Hindlimb muscle (tissue), 1 donor: ENCODE results near the gene AMBRA1. TPM values are rescaled to one million over a fixed set of nuclear protein-coding genes. Genes with fewer than 3 reads are reported as not detected.
A peak's percentile ranks its signal among the peaks of the same experiment; 100 is the strongest.

Experiments used
- DNase-seq: peaks from one replicate; pipeline ENCODE4 v3.0.0-alpha.2; 2013
- polyA plus RNA-seq: library from polyadenylated mRNA; unstranded; fragments of 120-200 nt; gene quantifications from one replicate; pipeline ENCODE4 v1.2.1, GENCODE V29; 2013; ENCODE audit not compliant: insufficient read length

Gene AMBRA1
- polyA plus RNA-seq, 1 donor = 15.1 TPM

DNA sequence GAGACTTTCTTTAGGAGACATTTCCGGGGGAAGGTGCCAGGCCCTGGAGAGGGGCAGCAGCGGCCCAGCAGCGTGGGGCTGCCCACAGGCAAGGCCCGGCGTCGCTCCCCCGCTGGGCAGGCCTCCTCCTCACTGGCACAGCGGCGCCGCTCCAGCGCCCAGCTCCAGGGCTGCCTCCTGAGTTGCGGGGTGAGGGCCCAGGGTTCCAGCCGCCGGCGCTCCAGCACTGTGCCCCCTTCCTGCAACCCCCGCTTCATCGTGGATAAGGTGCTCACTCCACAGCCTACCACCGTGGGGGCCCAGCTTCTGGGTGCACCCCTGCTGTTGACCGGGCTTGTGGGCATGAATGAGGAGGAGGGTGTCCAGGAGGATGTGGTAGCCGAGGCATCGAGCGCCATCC, 227.6 kb downstream of the AMBRA1 start:
- no peak for DNase-seq

DNA sequence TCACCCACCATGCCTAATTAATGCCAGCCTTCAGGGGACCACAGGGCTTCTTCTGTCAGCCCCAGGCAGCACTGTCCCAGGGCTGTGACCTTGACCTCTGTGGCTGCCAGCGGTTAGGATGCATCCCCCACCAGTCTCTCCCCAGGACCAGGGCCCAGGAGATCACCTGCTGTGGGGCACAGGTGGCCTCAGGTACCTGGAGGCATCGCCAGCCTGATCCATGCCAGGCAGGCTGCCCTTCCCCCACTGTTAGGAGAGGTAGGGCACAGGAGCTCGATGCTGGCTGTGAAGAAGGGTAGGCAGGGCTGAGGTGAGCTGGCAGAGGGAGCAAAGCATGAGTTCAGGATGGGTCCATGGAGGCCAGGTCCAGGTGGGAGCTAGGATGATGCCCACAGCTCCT, 229.0 kb downstream of the AMBRA1 start:
- no peak for DNase-seq

DNA sequence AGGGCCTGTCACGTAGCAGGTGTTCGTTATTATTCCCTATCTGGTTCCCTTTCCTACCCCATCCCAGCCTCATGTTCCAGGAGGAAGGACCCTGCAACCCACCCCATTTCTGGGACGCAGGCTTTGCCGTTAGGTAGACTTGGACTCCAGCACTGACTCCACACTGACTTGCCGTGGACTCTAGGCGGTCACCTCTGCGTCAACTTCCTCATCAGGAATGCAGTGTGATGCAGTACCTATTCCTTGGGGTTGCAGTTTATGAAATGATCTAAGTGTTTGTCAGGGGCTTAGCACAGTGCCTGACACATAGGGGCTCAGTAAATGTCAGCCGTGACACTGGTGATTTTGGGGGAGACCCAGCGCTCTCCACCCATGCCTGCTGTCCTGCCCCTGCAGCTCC, 229.8 kb downstream of the AMBRA1 start:
- no peak for DNase-seq

DNA sequence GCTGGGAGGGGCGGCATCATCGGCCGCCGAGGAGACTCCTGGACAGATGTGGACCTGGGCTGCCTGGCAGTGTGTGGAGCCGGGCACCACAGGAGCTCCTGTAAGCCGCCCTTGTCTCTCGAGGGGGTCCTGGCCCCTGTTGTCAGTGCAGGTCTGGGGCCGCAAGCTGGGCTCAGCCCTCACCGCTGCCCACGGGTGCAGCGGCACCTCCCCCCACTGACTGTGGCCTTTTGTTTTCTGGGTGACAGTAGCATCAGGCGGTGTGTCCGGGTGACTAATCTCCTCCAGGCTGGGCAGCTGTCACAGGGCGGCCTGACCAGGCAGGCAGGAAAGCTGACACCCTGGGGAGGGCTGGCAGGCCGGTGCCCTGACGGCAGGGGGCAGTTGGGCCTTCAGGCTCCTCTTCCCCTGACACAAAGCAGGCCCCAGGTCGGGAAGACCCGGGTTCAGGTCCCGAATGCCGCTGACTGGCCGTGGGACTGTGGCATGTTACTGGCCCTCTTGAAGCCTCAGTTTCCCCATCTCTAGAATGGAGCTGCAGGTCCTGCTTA, 230.3 kb downstream of the AMBRA1 start:
- peak; percentile 48 for DNase-seq

DNA sequence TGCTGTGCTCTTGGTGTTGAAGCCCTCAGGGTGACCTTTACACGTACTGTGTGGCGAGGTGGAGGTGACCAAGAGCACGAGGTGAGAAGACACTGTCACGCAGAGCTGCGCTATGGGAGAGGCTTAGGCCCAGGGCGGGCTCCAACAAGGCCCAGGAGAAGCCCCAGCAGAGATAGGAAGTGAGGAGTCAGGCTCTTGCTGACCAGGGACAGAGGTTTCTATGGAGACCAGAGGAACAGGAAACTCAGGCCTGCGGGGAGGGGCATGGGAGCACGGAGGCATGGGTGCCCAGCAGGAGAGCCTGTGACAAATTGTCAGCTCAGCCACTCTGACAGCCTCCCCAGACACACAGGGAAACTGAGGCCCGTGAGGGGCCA, 230.8 kb downstream of the AMBRA1 start:
- no peak for DNase-seq

DNA sequence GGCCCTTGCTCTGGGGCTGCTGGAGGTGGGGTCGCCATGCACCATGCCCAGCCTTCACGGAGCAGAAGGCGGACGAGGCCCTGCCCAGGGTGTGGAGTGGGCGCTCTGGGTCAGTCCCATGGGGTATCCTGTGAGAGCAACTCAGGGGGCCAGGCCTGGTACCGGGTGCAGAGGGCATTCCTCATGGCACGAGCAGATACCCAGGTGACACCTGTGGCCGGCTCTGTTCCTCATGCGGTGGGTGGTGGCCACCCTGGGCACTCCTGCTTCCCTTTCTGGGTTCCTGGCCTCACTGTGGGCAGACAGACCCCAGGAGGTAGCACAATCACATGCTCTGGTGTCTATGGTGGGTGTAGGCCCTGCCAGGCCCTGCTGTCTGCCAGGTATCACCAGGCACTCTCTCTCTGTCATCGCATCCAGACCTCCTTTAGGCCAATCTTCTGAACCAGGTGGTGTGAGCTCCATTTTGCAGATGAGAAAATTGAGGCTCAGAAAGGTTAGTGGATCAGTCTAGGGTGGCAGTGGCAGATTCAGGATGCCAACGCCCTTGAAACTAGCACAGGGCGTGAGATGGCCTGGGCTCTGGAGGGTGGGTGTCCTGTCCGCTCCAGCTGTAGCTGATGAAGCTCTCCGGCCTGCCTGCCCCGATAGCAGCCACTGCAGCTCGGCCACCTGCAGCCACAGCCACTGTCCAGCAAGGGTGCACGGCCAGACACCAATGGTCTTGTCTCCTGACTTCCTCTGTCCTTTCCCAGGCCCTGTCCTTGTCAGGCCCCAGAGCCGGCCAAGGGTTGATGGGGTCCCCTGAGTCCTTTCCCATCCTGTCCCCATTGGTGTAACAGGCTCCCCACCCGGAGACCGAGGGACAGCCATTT, 231.4 kb downstream of the AMBRA1 start:
- no peak for DNase-seq

DNA sequence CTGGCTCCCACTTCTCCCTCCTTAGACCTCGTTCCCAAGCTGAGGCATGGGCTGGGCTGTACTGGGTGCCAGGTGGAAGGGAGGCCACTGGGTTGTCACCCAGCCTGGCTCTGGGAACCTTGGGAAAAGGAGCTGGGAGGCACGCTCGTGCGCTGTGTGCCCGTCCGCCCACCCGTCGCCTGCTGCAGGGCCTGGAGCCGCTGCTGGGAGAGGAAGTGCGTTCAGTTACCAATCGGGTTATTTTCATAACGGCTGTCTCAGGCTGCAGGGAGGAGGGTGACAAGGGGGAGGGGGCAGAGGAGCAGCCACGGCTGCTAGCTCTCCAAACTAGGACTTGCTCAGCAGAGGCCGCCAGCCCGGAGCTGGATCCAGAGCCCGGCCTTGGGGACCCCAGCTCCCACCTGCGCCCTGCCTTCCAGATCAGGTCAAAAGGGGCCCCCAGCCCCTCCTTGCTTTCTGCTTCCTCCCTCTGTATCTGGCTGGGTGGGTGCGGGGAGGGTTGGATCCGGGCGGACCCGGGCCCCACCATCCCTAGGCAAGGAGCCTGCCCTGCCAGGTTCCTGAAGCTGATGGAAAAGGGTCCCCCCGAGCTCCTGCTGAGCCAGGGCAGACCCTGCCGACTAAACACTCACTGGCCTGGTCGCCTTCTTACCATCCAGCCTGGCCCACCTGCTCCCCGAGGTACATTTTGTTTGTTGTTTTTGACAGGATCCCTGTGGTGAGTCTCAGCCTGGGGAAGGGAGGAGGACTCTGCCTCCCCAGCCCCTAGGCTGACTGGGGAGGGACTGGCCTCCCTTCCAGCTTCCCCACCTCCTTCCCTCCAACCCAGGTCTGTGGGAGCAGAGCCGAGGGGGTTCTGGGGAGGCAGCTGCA, 232.3 kb downstream of the AMBRA1 start:
- peak; percentile 74 for DNase-seq

DNA sequence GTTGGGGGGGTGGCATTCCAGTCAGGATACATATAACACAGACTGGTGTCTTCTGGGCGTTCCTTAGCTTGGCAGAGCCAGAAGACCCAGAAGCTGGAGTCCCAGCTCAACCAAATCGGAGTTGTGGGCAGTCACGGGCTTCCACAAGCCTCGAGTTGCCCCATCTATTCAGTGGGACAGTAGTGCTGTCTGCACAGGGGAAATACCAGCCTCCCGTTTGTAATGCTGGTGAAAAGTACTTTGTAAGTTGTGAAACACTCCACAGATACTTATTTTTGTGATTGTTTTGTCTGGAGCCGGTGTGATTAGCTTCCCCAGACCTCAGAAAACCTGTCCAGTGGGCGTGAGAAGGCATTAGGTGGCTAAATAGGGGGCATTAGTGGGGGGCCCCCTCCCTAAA, 232.9 kb downstream of the AMBRA1 start:
- no peak for DNase-seq

DNA sequence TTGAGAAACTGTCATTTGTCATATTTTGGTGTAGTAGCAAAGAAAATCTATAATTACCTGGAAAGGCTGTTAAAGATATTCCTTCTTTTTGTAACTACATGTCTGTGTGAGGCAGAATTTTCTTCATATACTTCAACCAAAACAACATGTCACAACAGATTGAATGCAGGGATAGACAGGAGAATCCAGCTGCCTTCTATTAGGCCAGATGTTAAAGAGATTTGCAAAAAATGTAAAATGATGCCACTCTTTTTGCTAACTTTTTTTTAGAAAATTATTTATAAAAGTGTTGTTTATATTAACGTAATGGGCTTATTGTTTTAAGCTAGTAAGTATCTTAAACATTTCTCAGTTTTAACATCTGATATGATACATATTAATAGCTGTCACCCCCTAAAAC, 233.9 kb downstream of the AMBRA1 start:
- DNase-seq = no peak

DNA sequence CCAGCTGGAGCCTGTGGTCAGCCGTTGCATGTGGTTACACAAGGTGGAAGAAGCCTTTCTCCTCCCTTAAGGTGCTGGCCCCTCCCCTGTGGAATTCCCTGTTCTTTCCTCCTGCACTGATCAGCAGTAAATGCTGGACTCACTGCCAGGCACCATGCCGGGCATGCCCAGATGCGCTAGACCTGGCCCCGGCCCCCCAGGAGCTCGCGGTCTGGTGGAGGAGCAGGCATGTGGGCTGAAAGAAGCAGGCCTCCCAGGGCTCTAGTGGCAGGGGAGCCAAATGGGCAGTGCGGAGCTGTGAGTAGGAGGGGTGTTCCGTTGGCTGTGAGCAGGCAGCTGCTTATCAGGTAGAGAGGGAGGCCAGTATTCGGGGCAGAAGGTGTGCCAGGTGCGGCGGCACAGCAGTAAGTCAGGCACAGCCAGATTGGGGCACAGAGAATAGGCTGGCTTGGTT, 236.3 kb downstream of the AMBRA1 start:
- no peak for DNase-seq

DNA sequence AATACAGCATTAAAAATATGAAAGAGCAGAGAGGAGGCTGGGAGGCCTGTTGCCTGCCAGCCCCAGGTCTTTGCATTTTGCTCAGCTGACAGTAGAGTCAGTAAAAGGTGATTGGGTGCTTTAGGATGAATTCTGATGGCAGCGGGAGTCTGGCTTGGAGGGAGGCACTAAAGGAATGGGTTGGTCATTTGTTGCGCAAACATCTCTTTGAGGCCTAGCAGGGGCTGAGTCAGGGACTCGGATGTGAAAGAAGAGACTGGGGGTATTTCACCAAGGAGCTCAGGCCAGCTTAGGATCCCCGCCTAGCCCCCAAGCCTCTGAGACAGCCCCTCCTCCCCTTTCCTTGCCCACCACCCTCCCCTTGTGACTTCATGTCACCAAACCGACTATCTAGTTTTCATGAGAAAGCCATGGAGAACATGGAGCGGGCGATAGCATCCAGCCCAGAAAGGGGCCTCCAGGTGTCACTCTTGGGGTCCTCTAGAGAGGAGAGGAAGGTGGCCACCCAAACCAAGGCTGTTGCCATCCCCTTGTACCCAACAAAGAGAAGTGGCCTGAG, 236.8 kb downstream of the AMBRA1 start:
- DNase-seq = no peak

DNA sequence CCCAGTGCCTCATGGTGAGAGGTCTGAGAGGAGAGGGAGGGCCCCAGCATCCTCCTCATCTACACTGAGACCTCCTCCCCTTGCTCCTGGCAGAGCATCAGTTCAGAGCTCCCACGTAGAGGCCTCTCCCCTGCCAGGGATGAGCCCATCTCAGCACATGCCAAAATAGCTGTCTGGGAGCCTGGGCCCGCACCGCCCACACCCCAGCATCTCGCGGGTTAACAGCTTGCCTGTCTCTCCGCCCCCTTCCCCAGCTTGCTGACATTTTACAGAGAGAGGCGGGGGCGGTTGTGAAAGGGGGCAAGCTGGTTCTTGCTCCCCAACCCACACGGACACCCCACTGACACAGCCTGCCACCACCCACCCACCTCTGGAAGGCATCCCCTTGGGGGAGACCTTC, 240.1 kb downstream of the AMBRA1 start:
- no peak for DNase-seq

DNA sequence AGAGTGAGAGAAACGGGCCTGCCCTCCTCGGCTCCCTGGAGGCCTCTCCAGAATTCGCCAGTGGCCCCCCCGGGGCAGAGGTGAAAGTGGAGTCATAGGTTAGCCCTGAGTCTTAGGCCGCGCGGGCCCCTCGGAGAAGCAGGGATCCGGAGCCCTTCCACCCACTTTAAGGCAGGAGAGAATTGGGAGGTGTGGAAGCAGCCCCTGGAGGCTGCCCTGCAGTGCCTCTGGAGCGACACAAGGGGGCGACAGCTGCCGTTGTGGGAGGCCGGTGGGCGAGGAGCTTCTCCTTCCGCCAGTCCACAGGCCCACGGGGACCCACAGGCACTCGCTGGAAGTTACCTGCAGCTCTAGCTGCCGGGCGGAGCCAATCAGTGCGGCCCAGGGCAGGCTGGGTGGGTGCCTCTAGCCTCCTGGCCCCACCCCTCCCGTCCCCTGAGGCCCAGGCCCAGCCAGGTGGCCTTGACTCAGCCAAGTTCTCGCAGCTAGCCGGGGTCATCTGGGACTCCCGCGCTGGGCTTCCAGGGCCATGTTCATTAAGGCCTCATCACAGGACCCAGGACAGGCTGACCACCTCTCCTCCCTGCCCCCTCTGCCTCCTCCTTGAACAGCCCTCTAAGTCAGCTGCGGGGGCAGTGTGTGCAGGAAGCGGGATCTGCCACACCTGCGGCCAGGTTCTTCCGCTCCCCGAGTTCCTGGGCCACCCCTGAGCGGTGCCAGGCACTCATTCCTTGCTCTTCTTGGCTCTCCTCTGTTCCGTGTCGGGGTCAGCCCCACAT, 241.6 kb downstream of the AMBRA1 start:
- no peak for DNase-seq

DNA sequence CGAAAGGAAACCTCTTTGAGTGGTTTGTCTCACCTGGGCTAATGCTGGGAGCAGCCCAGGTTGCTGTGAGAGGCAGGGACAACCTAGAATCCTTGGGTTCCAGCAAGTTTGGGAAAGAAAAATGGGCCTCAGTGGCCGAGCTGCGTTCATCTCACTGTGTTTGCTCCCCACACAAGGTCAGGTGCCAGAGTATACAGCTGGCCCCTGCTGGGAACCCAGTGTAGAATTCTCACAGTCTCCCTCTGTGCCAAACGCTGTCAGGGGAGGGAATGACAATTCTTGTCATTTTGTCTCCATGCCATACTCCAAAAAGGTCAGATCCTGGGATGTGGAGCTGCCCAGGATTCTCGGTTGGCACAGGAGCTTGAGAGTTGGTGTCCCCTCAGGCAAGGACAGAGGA, 242.2 kb downstream of the AMBRA1 start:
- DNase-seq = no peak

DNA sequence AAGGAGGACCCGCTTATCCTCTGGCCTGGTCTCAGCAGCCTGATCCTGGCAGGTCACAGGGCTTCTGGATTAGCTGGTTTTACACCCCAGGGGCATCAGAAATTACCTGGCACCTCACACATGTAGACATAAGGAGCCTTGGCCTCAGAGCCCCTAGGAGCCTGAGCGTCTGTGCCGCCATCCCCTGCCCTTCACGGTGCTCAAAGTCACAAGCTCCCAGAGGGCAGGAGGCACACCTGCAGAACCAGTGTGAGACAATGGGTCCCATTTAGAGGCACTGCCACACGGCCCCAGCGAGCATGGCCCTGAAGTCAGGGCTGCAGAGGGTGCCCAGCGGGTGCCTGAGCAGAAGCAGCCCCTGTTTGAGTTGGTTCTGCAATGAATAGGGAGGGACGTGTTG, 242.7 kb downstream of the AMBRA1 start:
- DNase-seq = no peak

DNA sequence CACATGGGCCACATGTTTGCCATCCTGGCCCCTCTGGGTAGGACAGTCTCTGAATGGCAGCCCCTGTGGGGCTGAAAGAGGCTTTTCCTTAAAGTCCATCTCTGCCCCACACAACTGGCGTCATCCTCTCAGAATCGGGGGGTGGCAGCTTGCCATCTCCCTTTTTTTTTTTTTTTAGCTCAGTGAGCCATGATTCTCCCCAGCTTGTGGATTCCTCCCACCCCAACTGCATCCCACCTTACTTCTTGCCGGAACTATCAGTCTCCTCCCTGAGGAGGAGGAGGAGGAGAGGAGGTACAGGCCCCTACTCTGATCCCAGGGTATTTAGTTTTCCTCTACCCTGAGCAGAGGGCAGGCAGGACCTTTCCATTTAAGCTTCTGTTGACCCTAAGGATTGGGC, 243.1 kb downstream of the AMBRA1 start:
- DNase-seq = no peak

DNA sequence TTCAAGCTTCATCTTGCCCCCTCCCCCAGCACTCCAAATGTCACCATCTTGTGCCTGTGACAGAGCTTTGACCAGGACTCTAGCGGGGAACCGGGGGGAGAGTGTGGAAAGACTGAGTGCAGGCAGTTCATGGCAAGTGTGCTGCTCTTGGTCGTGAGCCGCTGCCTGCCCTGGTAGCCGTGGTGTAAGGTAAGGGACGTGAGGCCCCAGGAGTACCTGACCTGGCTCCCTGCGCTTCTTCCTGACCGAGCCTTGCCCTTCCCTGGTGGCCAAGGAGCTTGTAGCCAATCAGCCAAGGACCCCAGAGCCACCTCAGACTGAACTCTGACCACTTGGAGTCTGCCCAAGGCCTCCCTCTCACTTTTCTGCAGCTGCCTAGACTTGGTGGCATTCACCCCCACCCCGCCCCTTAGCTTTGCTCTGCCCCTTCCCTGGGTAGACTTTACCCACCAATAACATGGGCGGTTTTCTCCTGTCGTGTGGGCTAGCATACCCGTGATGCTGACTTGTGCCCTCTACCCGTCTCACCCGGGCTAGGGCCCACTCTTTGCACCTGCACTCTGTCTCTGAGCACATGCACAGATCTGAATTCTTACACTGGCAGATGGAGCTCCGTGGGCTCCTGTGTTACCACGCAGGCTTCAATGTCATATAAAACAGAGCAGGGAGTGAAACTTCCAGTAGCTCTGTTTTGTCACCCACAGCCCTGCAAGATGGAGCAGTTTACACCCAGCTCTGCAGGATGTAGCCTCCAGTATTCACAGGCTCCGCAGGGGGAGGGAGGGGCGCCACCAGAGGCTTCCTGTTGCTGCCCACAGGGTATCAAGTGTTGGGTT, 245.0 kb downstream of the AMBRA1 start:
- no peak for DNase-seq

DNA sequence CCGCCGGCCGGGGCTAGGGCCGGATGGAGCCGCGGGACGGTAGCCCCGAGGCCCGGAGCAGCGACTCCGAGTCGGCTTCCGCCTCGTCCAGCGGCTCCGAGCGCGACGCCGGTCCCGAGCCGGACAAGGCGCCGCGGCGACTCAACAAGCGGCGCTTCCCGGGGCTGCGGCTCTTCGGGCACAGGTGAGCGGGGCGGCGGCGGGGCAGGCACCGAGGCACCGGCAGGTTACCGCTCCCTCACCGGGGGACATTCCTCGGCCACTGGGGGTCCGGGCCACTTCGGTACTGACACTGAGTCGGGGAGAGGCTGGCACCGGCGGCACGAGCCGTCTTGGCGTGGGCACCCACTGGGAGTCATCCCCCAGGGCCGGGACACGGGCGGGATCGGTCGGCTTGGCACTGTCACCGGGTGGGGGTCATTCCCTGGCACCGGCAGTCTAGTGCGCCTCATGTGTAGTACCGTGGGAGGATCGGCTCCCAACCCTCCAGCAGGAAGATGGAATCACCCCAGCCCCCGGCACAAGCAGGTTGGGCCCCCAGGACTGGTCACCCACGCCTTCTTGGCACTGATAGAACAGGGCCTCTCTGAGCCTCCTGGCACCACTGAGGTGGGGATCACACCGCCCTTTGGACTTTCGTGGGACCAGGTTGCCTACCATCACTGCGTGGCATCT, 246.0 kb downstream of the AMBRA1 start:
- no peak for DNase-seq

DNA sequence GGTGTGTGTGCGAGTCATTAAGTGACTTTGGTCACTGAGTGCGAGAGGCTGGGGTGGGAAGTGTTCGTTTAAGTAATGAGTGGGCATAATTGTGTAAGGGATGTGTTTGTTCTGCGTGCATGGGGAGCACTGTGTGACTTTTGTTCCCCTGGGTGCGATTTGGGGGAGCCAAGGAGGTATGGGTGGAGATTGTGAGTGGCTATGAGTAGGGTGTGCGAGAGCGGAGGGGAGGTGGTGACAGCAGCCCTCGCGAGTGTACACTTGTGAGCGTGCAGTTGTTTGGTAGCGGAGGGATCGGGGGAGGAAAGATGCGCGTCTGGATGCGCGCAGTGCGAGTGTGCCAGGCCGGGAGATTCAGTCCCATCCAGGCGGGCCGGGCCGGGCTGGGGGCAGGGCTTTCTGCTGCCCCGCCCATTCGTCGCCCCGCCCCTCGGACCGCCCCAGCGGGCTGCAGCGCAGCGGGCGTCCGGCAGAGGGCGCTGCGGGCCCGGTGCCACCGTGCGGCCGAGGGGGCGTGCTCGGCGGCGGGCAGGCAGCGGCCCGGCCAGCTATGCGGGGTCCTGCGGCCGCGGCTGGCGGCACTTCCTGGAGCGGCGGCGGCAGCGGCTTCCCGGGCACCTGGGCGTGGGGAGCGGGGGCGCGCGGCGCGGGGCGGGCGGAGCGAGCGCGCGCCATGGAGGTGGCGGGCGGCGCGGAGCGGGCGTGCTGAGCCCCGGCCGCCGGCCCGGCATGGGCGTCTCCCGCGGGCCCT, 246.8 kb downstream of the AMBRA1 start, which contains the start of gene DGKZ:
DGKZ (plus strand) TSS at position 578 of the 751 bp plus-strand sequence. CDS start 197 bp downstream, outside the sequence.
- peak; percentile 85 for DNase-seq
